ENCODE measurements around the gene TSPYL2.

TSPYL2 gene

GRCh38 chrX:53126377-53126776, 44.2 kb downstream of the TSPYL2 start:
- DNase-seq = no peak

GRCh38 chrX:53128097-53128749, 46.1 kb downstream of the TSPYL2 start:
- no peak for DNase-seq

- DNase-seq = no peak
These were observed 51.2 kb downstream of the TSPYL2 start for GRCh38 chrX:53133400-53133799.

GRCh38 chrX:53135581-53135980, 53.4 kb downstream of the TSPYL2 start:
- DNase-seq = no peak
